ENCODE results near the gene MYL12A.
"Not testable (repeated sequence)": the region's sequence is repeated elsewhere in the genome, so short reads cannot be mapped to it uniquely, and the experiment has no call there.

DNA sequence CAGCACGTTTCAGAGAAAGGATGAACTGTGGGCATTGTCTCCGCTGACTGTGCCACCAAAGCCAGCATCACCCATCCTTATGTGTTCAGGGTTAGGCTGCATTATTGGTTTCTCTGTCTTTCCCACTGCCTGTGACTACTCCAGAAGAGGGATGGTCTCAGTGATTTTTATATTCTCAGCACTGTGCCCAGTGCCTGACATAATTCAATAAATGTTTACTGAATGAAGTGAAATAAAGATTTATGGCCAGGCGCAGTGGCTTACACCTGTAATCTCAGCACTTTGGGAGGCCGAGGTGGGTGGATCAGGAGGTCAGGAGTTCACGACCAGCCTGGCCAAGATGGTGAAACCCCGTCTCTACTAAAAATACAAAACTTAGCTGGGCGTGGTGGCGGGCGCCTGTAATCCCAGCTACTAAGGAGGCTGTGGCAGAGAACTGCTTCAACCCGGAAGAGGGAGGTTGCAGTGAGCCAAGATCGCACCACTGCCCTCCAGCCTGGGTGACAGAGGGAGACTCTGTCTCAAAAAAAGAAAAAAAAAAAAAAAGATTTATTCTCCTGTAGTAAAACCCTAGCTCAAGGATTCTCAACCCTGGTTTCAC is 49.2 kb upstream of the MYL12A start:
- not testable (repeated sequence) for TF ChIP-seq SUZ12 (IDR thresholded peaks at IDR 0.05); ELF4 (IDR thresholded peaks at IDR 0.05); L3MBTL2 (conservative IDR thresholded peaks at IDR 0.05); BHLHE40 (IDR thresholded peaks at IDR 0.05; ENCODE audit: borderline replicate concordance); FOXA1 (IDR thresholded peaks at IDR 0.05); SP1 (IDR thresholded peaks at IDR 0.05); TARDBP (IDR thresholded peaks at IDR 0.05); ARNT (IDR thresholded peaks at IDR 0.05); ZNF384 (IDR thresholded peaks at IDR 0.05); HDGF (IDR thresholded peaks at IDR 0.05; ENCODE audit: borderline replicate concordance); FOXK2 (IDR thresholded peaks at IDR 0.05); FOXM1 (IDR thresholded peaks at IDR 0.05; ENCODE audit: borderline replicate concordance)

Measured in HEK293T (cell line).